NT2/D1 (cell line): Measurements from ENCODE around the gene BRD4.

Source experiments
- YY1 ChIP-seq: IDR thresholded peaks from 2 replicates; pipeline ENCODE4 v1.6.1; 2011; ENCODE audit not compliant: insufficient read length, insufficient read depth
- ZNF274 ChIP-seq: IDR thresholded peaks from 2 replicates; pipeline ENCODE4 v1.6.1; 2011; ENCODE audit warnings: mild to moderate bottlenecking, low read depth, low read length

DNA sequence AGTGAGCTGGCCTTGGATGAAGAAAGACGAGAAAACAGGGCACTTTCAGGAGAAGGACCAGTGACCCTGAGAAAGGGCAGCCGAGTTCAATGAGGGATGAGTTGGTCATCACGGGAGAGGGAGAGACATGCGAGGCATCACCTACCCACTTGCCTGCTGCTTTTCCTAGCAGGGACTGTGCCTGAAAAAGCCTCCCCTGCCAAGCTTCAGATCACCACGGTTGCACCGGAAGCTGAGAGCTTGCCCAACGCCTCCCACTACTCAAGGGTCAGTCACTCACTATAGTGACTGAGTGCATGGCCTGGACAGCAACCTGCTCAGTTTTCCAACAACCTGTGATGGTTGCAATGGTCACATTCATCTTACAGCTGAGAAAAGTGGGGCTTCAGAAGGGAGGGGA is 87.5 kb downstream of the BRD4 start:
- no peak for TF ChIP-seq YY1
- TF ChIP-seq ZNF274: no peak
